Tibial nerve (tissue), 4 donors: ENCODE measurements around the gene GABRB1. TPM values are rescaled to one million over a fixed set of nuclear protein-coding genes. Genes with fewer than 3 reads are reported as not detected.

Experiments
- DNase-seq, 2 donors: peaks; one replicate each; pipeline ENCODE4 v3.0.0-alpha.2; 2019; ENCODE audit warnings: low spot score in 2 of 2
- H3K27ac ChIP-seq, 4 donors: fragments of 200-600 bp; sonication (generic) in 3 of 4; one replicate each; pipeline ENCODE4 v1.5.1; 2017 to 2019; ENCODE audit warnings: mild to moderate bottlenecking in 1 of 4
- H3K27me3 ChIP-seq, 2 donors: fragments of 200-600 bp; sonication (generic) in 1 of 2; one replicate each; pipeline versions ENCODE4 v1.5.1 to v1.6.0; 2017 to 2019
- H3K36me3 ChIP-seq, 3 donors: fragments of 200-600 bp; sonication (generic); one replicate each; pipeline ENCODE4 v1.5.1; 2018 to 2019
- H3K4me1 ChIP-seq, 4 donors: fragments of 200-600 bp; sonication (generic) in 3 of 4; one replicate each; pipeline ENCODE4 v1.5.1; 2017 to 2019
- H3K4me3 ChIP-seq, 4 donors: fragments of 200-600 bp; sonication (generic) in 3 of 4; one replicate each; pipeline ENCODE4 v1.5.1; 2017 to 2019; ENCODE audit warnings: mild to moderate bottlenecking in 1 of 4, moderate library complexity in 1 of 4
- H3K9me3 ChIP-seq, 4 donors: fragments of 200-600 bp; sonication (generic) in 3 of 4; one replicate each; pipeline ENCODE4 v1.5.1; 2017 to 2019
- EP300 ChIP-seq, 2 donors: sonication (generic); formaldehyde crosslinking; IDR thresholded peaks; one replicate each; pipeline ENCODE4 v1.6.1; 2017; ENCODE audit warnings: antibody characterized with exemption in 2 of 2, mild to moderate bottlenecking in 1 of 2
- POLR2A ChIP-seq, 2 donors: fragments of 450-650 bp; IDR thresholded peaks; one replicate each; pipeline ENCODE4 v1.6.1; 2017; ENCODE audit warnings: antibody characterized with exemption in 2 of 2, mild to moderate bottlenecking in 2 of 2, moderate library complexity in 2 of 2
- WGBS, 2 donors: methylation state at CpG; one replicate each; pipeline ENCODE4 v1.1.5; 2018; 5-methylcytosine and 5-hydroxymethylcytosine counted together
- total RNA-seq, 4 donors: library from RNA; depleted of rRNA; stranded (reverse); fragments of >200 nt; gene quantifications; one replicate each; pipeline ENCODE4 v1.1.0, GENCODE V29; 2016
- TF ChIP-seq, protein P1 (sequence below), 5 experiments: fragments of 200-600 bp in 3 of 5; fragments of 450-650 bp in 2 of 5; sonication (generic) in 3 of 5; IDR thresholded peaks; one replicate each; pipeline ENCODE4 v1.5.1; 2016 to 2019; ENCODE audit warnings: antibody characterized with exemption in 5 of 5, mild to moderate bottlenecking in 3 of 5, moderate library complexity in 2 of 5

Gene GABRB1
- total RNA-seq, 4 donors from 2014 or later, result not detected

DNA sequence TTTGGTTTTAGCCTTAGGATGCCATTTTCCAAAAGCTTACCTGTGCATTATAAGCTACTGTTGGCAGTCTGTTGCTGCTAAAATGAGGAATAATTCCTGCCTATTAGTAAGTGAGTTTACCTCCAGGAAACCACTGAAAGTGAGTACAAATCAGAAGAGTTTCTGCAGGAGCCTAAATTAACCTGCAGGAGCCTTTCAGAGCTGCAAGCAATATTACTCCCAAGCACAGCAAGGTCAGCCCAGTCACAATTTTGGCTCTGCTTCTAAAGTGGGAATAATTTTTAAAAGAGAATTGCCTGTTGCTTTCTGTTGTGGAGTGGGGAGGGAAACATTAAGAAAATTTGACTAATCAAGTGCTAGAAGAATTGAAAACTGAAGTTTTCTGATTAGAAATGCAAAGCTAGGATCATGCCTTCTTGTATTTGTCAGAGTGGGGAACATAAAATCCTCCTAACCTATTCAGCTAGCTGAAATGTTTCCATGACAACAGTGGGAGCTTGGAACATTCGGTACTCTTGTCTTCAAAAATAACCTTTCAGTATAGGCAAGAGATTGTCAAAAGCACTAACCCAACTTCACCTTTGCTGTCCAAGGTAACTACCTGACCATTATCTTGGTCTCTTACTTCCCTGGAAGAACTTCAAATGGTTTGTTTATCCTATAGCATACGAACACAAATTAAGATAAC, 239.0 kb downstream of the GABRB1 start:
- Histone ChIP-seq H3K4me1 (no peaks in the 10 kb centered on the region), H3K9me3 (no peaks in the 10 kb centered on the region), H3K4me3 (no peak overlapping the region), H3K36me3 (no peaks in the 10 kb centered on the region), H3K27me3 (no peaks in the 10 kb centered on the region), H3K27ac (no peak overlapping the region)
- TF ChIP-seq EP300 (IDR thresholded peaks at IDR 0.05) (no peak), POLR2A (IDR thresholded peaks at IDR 0.05) (no peak)
- TF ChIP-seq, protein P1, sequence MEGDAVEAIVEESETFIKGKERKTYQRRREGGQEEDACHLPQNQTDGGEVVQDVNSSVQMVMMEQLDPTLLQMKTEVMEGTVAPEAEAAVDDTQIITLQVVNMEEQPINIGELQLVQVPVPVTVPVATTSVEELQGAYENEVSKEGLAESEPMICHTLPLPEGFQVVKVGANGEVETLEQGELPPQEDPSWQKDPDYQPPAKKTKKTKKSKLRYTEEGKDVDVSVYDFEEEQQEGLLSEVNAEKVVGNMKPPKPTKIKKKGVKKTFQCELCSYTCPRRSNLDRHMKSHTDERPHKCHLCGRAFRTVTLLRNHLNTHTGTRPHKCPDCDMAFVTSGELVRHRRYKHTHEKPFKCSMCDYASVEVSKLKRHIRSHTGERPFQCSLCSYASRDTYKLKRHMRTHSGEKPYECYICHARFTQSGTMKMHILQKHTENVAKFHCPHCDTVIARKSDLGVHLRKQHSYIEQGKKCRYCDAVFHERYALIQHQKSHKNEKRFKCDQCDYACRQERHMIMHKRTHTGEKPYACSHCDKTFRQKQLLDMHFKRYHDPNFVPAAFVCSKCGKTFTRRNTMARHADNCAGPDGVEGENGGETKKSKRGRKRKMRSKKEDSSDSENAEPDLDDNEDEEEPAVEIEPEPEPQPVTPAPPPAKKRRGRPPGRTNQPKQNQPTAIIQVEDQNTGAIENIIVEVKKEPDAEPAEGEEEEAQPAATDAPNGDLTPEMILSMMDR (IDR thresholded peaks at IDR 0.05), result no peak
- 37 to 50% methylated on average over 2 of the region's 2 CpGs for WGBS, 2 donors
- DNase-seq, result no peak

DNA sequence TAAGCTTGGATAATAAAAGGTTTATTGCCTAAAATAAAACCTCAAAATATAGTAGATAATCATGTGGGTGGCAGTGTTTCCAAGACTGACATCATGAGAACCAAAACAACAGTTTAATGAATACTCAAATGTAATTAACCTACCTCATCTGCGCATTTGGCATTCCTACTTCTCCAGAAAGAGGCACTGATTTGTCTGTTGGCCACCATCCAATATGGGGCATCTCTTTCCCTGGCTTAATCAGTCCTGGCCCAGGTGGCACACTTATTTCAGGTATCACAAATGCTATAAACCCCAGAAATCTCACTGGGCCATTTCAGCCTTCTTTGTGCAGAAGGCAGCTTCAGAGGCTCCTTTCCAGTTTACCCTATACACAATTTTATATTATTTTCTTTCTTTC, 239.9 kb downstream of the GABRB1 start:
- 80 to 91% methylated on average over 1 of the region's 1 CpG for WGBS, 2 donors
- Histone ChIP-seq H3K36me3 (no peaks in the 10 kb centered on the region), H3K4me1 (no peaks in the 10 kb centered on the region), H3K27ac (no peak overlapping the region), H3K4me3 (no peak overlapping the region), H3K9me3 (no peaks in the 10 kb centered on the region), H3K27me3 (no peaks in the 10 kb centered on the region)
- no peak for DNase-seq
- TF ChIP-seq, protein P1 (IDR thresholded peaks at IDR 0.05), result no peak
- TF ChIP-seq POLR2A (IDR thresholded peaks at IDR 0.05) (no peak), EP300 (IDR thresholded peaks at IDR 0.05) (no peak)

DNA sequence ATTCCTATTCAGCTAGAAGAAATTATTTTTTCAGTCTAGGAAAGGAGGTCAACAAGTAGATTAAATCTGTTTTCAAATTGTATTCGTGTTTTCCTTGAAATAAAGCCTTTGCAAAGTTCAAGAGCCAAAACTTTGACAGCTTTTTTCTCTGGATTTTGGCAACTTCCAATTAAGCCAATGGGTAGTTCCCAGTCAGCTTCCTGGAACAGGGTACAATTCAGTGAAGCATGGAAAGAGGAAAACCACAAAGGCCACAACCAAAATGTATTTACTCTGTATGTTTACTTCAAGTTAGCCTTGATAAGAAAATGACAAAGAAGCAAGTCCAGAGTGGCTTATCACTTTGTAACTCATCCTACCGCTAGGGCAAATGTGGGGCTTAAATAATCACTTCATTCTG, 243.5 kb downstream of the GABRB1 start:
- no peak overlapping the region for H3K27ac ChIP-seq
- no peaks in the 10 kb centered on the region for H3K9me3 ChIP-seq
- H3K36me3 ChIP-seq, result no peaks in the 10 kb centered on the region

DNA sequence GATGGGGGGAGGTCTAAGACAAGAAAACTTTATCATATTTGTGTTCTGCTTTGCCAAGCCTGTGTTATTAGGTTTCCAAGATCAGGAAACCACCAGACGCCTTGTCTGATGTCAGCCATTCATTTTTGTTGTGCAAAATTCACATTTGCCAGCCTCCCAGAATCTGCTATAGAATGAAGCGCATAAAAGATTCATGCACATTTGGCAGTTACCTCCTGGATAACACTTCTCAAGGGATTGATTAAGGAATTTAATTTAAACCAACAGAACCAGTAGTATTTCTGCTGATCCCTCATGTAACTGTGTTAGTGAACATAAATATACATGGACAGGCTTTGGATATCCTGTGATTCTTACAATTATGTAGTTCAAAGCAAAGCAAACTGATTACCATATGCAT, 244.2 kb downstream of the GABRB1 start:
- Histone ChIP-seq H3K27ac (no peak overlapping the region), H3K27me3 (no peaks in the 10 kb centered on the region), H3K9me3 (no peaks in the 10 kb centered on the region), H3K36me3 (no peaks in the 10 kb centered on the region), H3K4me3 (no peak overlapping the region), H3K4me1 (no peaks in the 10 kb centered on the region)
- 67 to 69% methylated on average over 2 of the region's 2 CpGs for WGBS, 2 donors
- DNase-seq, result no peak
- TF ChIP-seq, protein P1 (IDR thresholded peaks at IDR 0.05), result no peak
- TF ChIP-seq EP300 (IDR thresholded peaks at IDR 0.05), result no peak
- no peak for TF ChIP-seq POLR2A (IDR thresholded peaks at IDR 0.05)

More for the DNA sequence above, 243.5 kb downstream of the GABRB1 start:
- no peak for TF ChIP-seq EP300 (IDR thresholded peaks at IDR 0.05)
- TF ChIP-seq, protein P1 (IDR thresholded peaks at IDR 0.05), result no peak
- TF ChIP-seq POLR2A (IDR thresholded peaks at IDR 0.05), result no peak
- DNase-seq, result no peak
- Histone ChIP-seq H3K4me1 (no peaks in the 10 kb centered on the region), H3K4me3 (no peak overlapping the region), H3K27me3 (no peaks in the 10 kb centered on the region)
- 63 to 76% methylated on average over 2 of the region's 2 CpGs for WGBS, 2 donors

DNA sequence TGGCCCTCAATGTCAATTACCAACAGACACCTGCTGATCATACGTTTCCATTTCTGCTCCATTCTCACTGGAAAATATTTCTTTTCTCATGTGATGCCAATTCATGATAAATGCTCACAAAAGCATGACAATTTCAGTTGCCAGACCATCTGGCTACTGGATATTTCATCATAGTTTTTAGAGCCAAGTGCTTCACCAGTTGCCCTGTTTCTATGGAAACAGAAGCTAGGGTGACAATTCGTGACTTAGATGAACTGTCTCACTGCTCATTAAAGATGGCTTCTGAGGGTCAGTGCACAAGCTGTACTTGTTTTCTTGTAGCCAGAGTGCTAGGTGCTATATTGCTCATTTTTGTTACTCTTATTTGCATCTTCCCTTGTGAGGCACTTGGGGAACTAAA, 247.3 kb downstream of the GABRB1 start:
- WGBS, 2 donors, result 44 to 62% methylated on average over 2 of the region's 2 CpGs
- TF ChIP-seq POLR2A (IDR thresholded peaks at IDR 0.05), result no peak
- TF ChIP-seq, protein P1 (IDR thresholded peaks at IDR 0.05), result no peak
- no peak for TF ChIP-seq EP300 (IDR thresholded peaks at IDR 0.05)
- no peak overlapping the region for H3K4me3 ChIP-seq

More for the DNA sequence above, 247.3 kb downstream of the GABRB1 start:
- Histone ChIP-seq H3K27me3 (no peaks in the 10 kb centered on the region), H3K36me3 (no peaks in the 10 kb centered on the region), H3K9me3 (no peaks in the 10 kb centered on the region), H3K4me1 (no peaks in the 10 kb centered on the region), H3K27ac (no peak overlapping the region)
- DNase-seq, result no peak
